HPDE6-E6E7 (cell line): Measurements from ENCODE around the gene HS3ST3A1.

Source experiments
- DNase-seq: peaks from one replicate; pipeline ENCODE4 v3.0.0; 2011; ENCODE audit warnings: missing footprints; ENCODE audit errors: extremely low spot score

Gene HS3ST3A1

GRCh38 chr17:13601776-13602551, at the start of gene HS3ST3A1:
Gene HS3ST3A1 (minus strand): TSS chr17:13601929. CDS start chr17:13601129, 800 bp downstream.
- DNase-seq = peak; percentile 39

- no peak for DNase-seq
Measured at GRCh38 chr17:13650096-13650675, 48.5 kb upstream of the HS3ST3A1 start.

- no peak for DNase-seq
Measured at GRCh38 chr17:13647543-13648021, 45.9 kb upstream of the HS3ST3A1 start.

- DNase-seq = no peak
Measured at GRCh38 chr17:13646969-13647542, 45.3 kb upstream of the HS3ST3A1 start.

- no peak for DNase-seq
Measured at GRCh38 chr17:13646411-13646810, 44.7 kb upstream of the HS3ST3A1 start.

- no peak for DNase-seq
Measured at GRCh38 chr17:13643180-13643579, 41.5 kb upstream of the HS3ST3A1 start.

- DNase-seq = no peak
Measured at GRCh38 chr17:13642188-13642587, 40.5 kb upstream of the HS3ST3A1 start.

GRCh38 chr17:13640551-13640950, 38.8 kb upstream of the HS3ST3A1 start:
- DNase-seq = no peak

- no peak for DNase-seq
Measured at GRCh38 chr17:13638855-13639458, 37.2 kb upstream of the HS3ST3A1 start.

- no peak for DNase-seq
Measured at GRCh38 chr17:13636951-13637350, 35.2 kb upstream of the HS3ST3A1 start.

GRCh38 chr17:13635951-13636350, 34.2 kb upstream of the HS3ST3A1 start:
- DNase-seq = no peak

- DNase-seq = no peak
Measured at GRCh38 chr17:13634021-13634420, 32.3 kb upstream of the HS3ST3A1 start.

GRCh38 chr17:13631529-13631928, 29.8 kb upstream of the HS3ST3A1 start:
- no peak for DNase-seq

- peak; percentile 42 for DNase-seq
Measured at GRCh38 chr17:13626703-13627102, 25.0 kb upstream of the HS3ST3A1 start.

- no peak for DNase-seq
Measured at GRCh38 chr17:13619462-13619861, 17.7 kb upstream of the HS3ST3A1 start.

GRCh38 chr17:13616031-13616430, 14.3 kb upstream of the HS3ST3A1 start:
- DNase-seq = no peak

- no peak for DNase-seq
Measured at GRCh38 chr17:13609941-13610340, 8.2 kb upstream of the HS3ST3A1 start.

- no peak for DNase-seq
Measured at GRCh38 chr17:13601322-13601775, 380 bp downstream of the HS3ST3A1 start.

- no peak for DNase-seq
Measured at GRCh38 chr17:13600475-13601321, 1.0 kb downstream of the HS3ST3A1 start.

GRCh38 chr17:13599864-13600263, 1.9 kb downstream of the HS3ST3A1 start:
- DNase-seq = no peak

- no peak for DNase-seq
Measured at GRCh38 chr17:13599168-13599577, 2.6 kb downstream of the HS3ST3A1 start.
